Parathyroid adenoma (tissue), 2 donors: ENCODE measurements around the gene PUS3.

ENCODE experiments used
- H2AFZ ChIP-seq: fragments of 300-600 bp; sonication (generic); one replicate; pipeline ENCODE4 v1.7.0; 2017; ENCODE audit warnings: antibody characterized with exemption, mild to moderate bottlenecking
- H3K27ac ChIP-seq: fragments of 300-600 bp; sonication (generic); one replicate; pipeline ENCODE4 v1.7.0; 2017
- H3K27me3 ChIP-seq: fragments of 300-600 bp; sonication (generic); one replicate; pipeline ENCODE4 v1.7.0; 2017; ENCODE audit warnings: low read length; ENCODE audit not compliant: control insufficient read depth, insufficient read depth
- H3K36me3 ChIP-seq: fragments of 300-600 bp; sonication (generic); one replicate; pipeline ENCODE4 v1.7.0; 2017; ENCODE audit warnings: low read length; ENCODE audit not compliant: control insufficient read depth, insufficient read depth
- H3K4me1 ChIP-seq: fragments of 300-600 bp; sonication (generic); one replicate; pipeline ENCODE4 v1.7.0; 2017; ENCODE audit warnings: control low read depth
- H3K4me2 ChIP-seq: fragments of 300-600 bp; sonication (generic); one replicate; pipeline ENCODE4 v1.7.0; 2017; ENCODE audit warnings: low read length
- H3K4me3 ChIP-seq: fragments of 300-600 bp; sonication (generic); one replicate; pipeline ENCODE4 v1.7.0; 2017; ENCODE audit warnings: low read depth, low read length
- H3K79me2 ChIP-seq: fragments of 300-600 bp; sonication (generic); one replicate; pipeline ENCODE4 v1.7.0; 2017; ENCODE audit warnings: control low read depth
- H3K9ac ChIP-seq: fragments of 300-600 bp; sonication (generic); one replicate; pipeline ENCODE4 v1.7.0; 2017; ENCODE audit warnings: mild to moderate bottlenecking
- H3K9me3 ChIP-seq: fragments of 300-600 bp; sonication (generic); one replicate; pipeline ENCODE4 v1.7.0; 2017; ENCODE audit warnings: low read length; ENCODE audit not compliant: control insufficient read depth
- CTCF ChIP-seq: fragments of 300-600 bp; sonication (generic); IDR thresholded peaks from one replicate; pipeline ENCODE4 v1.7.0; 2017; ENCODE audit warnings: antibody characterized with exemption, mild to moderate bottlenecking
- donor health status: primary hyperparathyroidism.

PUS3 gene

GRCh38 chr11:125924384-125925007 lies 21.5 kb upstream of the PUS3 start:
- Histone ChIP-seq H3K36me3 (no peaks in the 10 kb centered on the region), H2AFZ (no peak overlapping the region), H3K27me3 (no peaks in the 10 kb centered on the region), H3K79me2 (no peaks in the 10 kb centered on the region), H3K4me2 (no peak overlapping the region), H3K9ac (no peak overlapping the region), H3K4me1 (no peaks in the 10 kb centered on the region), H3K27ac (no peak overlapping the region), H3K4me3 (no peak overlapping the region), H3K9me3 (no peaks in the 10 kb centered on the region)
- no peak for TF ChIP-seq CTCF

- no peak for TF ChIP-seq CTCF
- Histone ChIP-seq H3K79me2 (no peaks in the 10 kb centered on the region), H3K4me3 (no peak overlapping the region), H3K27me3 (no peaks in the 10 kb centered on the region), H3K9me3 (no peaks in the 10 kb centered on the region), H3K27ac (no peak overlapping the region), H3K9ac (no peak overlapping the region), H3K4me2 (no peak overlapping the region), H3K4me1 (no peaks in the 10 kb centered on the region), H2AFZ (no peak overlapping the region), H3K36me3 (no peaks in the 10 kb centered on the region)
Observed at GRCh38 chr11:125923633-125924032, 20.6 kb upstream of the PUS3 start.

DNA sequence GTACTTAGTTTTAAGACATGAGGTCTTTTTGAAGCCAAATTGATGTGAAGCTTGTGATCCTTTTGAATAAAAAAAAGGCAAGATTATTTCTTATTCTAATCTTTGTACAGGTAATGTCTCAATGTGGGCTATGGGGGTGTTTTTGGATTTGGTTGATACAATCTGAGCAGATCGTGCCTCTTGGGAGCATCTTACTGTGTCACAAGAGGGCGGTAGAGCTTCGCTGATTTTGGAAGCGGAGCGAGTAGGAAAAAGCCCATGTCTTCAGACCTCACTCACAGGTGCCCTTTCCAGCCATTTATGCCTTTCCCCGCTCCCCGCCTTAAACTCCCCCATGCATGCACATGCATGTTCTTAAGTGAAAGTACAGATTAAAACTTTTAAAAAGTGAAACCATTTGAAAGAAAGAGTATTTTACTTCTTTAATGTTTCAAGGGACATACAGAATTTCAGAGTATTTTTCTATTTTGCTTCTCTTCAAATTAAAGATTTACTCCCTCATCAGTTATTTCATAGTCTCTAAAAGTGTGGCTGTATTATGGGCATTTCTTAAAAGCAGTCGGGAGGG lies 20.1 kb upstream of the PUS3 start:
- H3K9me3 ChIP-seq = no peaks in the 10 kb centered on the region
- H3K79me2 ChIP-seq = no peaks in the 10 kb centered on the region

GRCh38 chr11:125922156-125922555 lies 19.1 kb upstream of the PUS3 start:
- Histone ChIP-seq H3K4me1 (no peaks in the 10 kb centered on the region), H3K27me3 (no peaks in the 10 kb centered on the region), H3K9me3 (no peaks in the 10 kb centered on the region), H3K4me3 (no peak overlapping the region), H3K27ac (no peak overlapping the region), H3K79me2 (no peaks in the 10 kb centered on the region), H3K4me2 (no peak overlapping the region), H2AFZ (no peak overlapping the region), H3K9ac (no peak overlapping the region), H3K36me3 (no peaks in the 10 kb centered on the region)
- no peak for TF ChIP-seq CTCF

More for the DNA sequence above, 20.1 kb upstream of the PUS3 start:
- no peak overlapping the region for H2AFZ ChIP-seq
- no peaks in the 10 kb centered on the region for H3K27me3 ChIP-seq
- H3K36me3 ChIP-seq = no peaks in the 10 kb centered on the region
- H3K9ac ChIP-seq = no peak overlapping the region
- H3K27ac ChIP-seq = no peak overlapping the region
- TF ChIP-seq CTCF = peak; percentile 54
- no peaks in the 10 kb centered on the region for H3K4me1 ChIP-seq
- no peak overlapping the region for H3K4me3 ChIP-seq
- H3K4me2 ChIP-seq = no peak overlapping the region

GRCh38 chr11:125921042-125921441 lies 18.0 kb upstream of the PUS3 start:
- H3K27me3 ChIP-seq = no peaks in the 10 kb centered on the region
- H3K27ac ChIP-seq = no peak overlapping the region
- no peaks in the 10 kb centered on the region for H3K79me2 ChIP-seq
- no peaks in the 10 kb centered on the region for H3K36me3 ChIP-seq
- H3K4me1 ChIP-seq = no peaks in the 10 kb centered on the region
- H3K9me3 ChIP-seq = no peaks in the 10 kb centered on the region
- H3K4me2 ChIP-seq = no peak overlapping the region
- H2AFZ ChIP-seq = no peak overlapping the region
- TF ChIP-seq CTCF = no peak
- H3K9ac ChIP-seq = no peak overlapping the region
- no peak overlapping the region for H3K4me3 ChIP-seq
